ENCODE measurements around the gene FCER1G.
"Not testable (repeated sequence)": the region's sequence is repeated elsewhere in the genome, so short reads cannot be mapped to it uniquely, and the experiment has no call there.

The FCER1G gene

DNA sequence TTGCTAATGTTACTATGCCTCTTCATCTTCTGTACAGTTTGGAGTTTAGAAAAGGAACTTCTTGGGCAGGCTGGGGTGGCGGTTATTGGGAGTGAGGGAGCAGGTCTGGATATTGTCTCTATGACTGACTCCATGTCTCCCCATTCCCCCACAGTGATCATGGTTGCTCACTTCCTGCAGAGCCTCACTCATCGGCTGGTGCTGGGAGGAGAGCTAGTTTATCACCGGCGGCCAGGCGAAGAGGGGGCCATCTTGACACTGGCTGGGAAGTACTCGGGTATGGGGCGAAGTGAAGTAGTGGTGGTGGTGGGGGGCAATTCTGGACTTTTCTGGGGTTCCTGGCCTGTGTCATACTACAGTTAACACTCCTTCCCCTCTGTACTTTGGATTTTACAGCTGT is 12.9 kb downstream of the FCER1G start:
- DNase-seq (ENCODE audit: low read depth in 2 of 3, low spot score in 2 of 3) = no peak

GRCh38 chr1:161229896-161230295 is 14.8 kb downstream of the FCER1G start:
- DNase-seq (ENCODE audit: low read depth in 2 of 3, low spot score in 2 of 3) = no peak

- DNase-seq (ENCODE audit: low read depth in 2 of 3, low spot score in 2 of 3) = no peak
Measured at GRCh38 chr1:161230762-161231161, 15.7 kb downstream of the FCER1G start.

DNA sequence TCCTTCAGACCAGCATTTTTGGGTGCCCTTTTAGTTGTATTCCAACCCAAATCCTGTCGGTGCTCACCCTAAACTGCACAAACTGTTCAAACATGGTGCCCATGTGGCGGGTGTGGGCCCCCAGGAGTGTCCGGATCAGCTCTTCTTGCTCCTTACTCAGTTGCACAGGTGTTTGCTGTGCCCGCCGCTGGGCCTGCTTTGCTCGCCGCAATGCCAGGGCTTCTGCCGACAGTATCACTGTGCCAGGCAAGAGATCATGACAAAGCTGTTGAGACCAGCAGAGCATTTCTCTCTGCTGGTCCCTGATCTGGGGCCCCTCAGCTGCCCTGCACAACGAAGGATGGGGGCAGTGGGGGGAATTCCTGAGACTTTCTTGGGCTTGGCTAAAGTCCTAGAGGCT is 18.0 kb downstream of the FCER1G start:
- DNase-seq (ENCODE audit: low read depth in 2 of 3, low spot score in 2 of 3) = no peak

- DNase-seq (ENCODE audit: low read depth in 2 of 3, low spot score in 2 of 3) = no peak
Measured at GRCh38 chr1:161235957-161236775, 21.1 kb downstream of the FCER1G start.

GRCh38 chr1:161238039-161238473 is 23.0 kb downstream of the FCER1G start, which contains the start of gene NR1I3:
Gene NR1I3 (minus strand): TSS chr1:161238203. CDS start chr1:161236565, 1,638 bp downstream.
- DNase-seq (ENCODE audit: low read depth in 2 of 3, low spot score in 2 of 3) = no peak

DNA sequence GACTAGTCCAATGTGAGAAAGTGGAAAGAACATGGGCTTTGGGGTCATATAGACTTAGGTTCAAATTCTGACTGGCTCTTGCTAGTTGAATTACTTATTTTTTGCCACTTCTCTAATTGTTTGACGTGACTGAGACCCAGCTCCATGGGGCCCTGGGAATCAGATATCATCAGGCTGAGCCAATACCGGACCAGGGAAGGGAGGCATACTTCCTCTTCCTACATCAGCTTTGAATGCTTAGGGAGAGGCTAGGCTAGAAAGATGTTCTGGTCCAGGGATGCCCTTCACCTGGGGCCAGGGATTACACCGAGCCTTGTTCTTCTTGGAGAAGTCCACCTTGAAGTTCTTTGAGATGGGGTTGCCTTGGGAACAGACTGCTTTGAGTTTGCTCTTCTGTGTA is 26.6 kb downstream of the FCER1G start:
- no peak for DNase-seq (ENCODE audit: low read depth in 2 of 3, low spot score in 2 of 3)

GRCh38 chr1:161242313-161242712 is 27.2 kb downstream of the FCER1G start:
- DNase-seq (ENCODE audit: low read depth in 2 of 3, low spot score in 2 of 3) = no peak

DNA sequence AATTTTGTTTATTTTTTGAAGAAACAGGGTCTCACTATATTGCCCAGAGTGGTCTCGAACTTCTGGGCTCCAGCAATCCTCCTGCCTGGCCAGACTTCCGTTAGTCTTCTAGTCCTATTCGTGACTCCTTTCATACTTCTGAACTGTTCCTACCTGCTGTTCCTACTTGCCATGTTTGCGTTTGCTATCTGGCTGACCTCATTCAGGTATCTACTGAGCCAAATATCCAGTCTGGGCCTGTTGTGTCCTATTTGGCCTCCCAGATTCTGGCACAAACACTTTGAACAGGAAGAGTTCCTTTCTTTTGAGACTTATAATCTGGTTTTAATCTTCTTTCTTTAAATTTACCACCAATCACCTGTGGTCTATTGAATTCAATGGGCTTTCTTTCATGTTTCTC is 29.8 kb downstream of the FCER1G start:
- DNase-seq (ENCODE audit: low read depth in 2 of 3, low spot score in 2 of 3) = no peak

GRCh38 chr1:161250100-161250499 is 35.0 kb downstream of the FCER1G start:
- DNase-seq (ENCODE audit: low read depth in 2 of 3, low spot score in 2 of 3) = not testable (repeated sequence)

GRCh38 chr1:161250829-161251228 is 35.7 kb downstream of the FCER1G start:
- DNase-seq (ENCODE audit: low read depth in 2 of 3, low spot score in 2 of 3) = no peak

DNA sequence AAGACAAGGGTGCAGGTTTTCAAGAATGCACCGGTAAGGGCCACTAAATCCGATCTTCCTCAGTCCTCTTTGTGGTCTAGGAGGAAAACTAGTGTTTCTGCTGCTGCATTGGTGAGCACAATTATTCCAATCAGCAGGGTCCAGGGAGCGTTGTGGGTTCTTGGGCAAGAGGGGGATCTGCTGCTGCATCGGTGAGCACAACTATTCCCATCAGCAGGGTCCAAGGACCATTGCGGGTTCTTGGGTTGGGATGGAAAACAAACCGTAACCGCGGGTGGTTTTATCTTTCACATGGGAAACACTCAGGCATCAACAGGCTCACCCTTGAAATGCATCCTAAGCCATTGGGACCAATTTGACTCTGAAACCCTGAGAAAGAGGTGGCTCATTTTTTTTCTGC is 36.5 kb downstream of the FCER1G start:
- no peak for DNase-seq (ENCODE audit: low read depth in 2 of 3, low spot score in 2 of 3)

GRCh38 chr1:161255302-161255701 is 40.2 kb downstream of the FCER1G start:
- not testable (repeated sequence) for DNase-seq (ENCODE audit: low read depth in 2 of 3, low spot score in 2 of 3)

GRCh38 chr1:161255955-161256520 is 40.9 kb downstream of the FCER1G start:
- not testable (repeated sequence) for DNase-seq (ENCODE audit: low read depth in 2 of 3, low spot score in 2 of 3)

GRCh38 chr1:161257109-161257508 is 42.0 kb downstream of the FCER1G start:
- not testable (repeated sequence) for DNase-seq (ENCODE audit: low read depth in 2 of 3, low spot score in 2 of 3)

- peak in 2 of 3 experiments; percentile 16 to 30 for DNase-seq (ENCODE audit: low read depth in 2 of 3, low spot score in 2 of 3)
Measured at GRCh38 chr1:161258439-161259344, 43.6 kb downstream of the FCER1G start, which contains the start of gene PCP4L1. Gene PCP4L1 (plus strand): TSS chr1:161258745. CDS start chr1:161258975, 230 bp downstream.

DNA sequence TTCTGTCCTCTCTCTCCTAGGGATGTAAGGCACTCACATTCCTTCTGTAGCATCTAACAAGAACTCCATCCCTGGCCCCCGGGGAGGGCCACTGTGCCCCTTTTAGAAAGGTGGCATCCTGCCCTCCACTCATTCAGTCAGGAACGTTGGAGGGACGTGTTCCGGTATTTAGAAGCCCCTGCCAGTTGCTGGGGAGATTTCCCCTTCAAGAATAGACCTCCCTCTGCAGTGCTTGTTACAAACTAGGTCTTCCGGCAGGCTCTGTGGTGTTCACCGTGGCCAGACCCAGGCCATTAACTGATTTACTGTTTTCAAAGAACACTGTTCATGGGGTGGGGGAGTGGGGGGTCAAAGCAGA is 44.2 kb downstream of the FCER1G start:
- no peak for DNase-seq (ENCODE audit: low read depth in 2 of 3, low spot score in 2 of 3)

DNA sequence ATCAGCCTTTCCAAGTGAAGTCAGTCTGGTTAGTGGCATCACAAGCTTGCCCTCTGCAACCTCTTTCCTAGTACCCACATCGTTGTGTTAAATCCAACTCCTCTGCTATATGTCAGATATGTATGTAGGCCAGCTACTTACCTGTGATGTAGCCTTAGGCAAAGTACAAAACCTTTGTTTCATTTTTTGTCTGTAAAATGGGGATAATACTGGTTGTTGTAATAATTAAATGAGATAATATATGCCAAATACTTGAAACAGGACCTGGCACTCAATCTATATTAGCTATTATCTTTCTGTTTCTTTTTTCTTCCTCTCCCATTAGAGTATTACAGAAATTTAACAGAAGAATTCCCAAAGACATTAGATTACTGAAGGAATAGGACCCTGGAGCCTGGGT is 44.7 kb downstream of the FCER1G start:
- no peak for DNase-seq (ENCODE audit: low read depth in 2 of 3, low spot score in 2 of 3)

- no peak for DNase-seq (ENCODE audit: low read depth in 2 of 3, low spot score in 2 of 3)
Measured at GRCh38 chr1:161260376-161261260, 45.5 kb downstream of the FCER1G start.
